Skeletal muscle tissue (tissue), 4 donors: ENCODE measurements around the gene ZRANB3. TPM values are rescaled to one million over a fixed set of nuclear protein-coding genes. Genes with fewer than 3 reads are reported as not detected.
"Not testable (repeated sequence)": the region's sequence is repeated elsewhere in the genome, so short reads cannot be mapped to it uniquely, and the experiment has no call there.

Experiments
- H3K27ac ChIP-seq: one replicate; pipeline ENCODE4 v1.7.0; 2013; ENCODE audit warnings: mild to moderate bottlenecking, low read depth, low read length, inconsistent platforms
- H3K27me3 ChIP-seq, 3 donors: one replicate each; pipeline ENCODE4 v1.7.0; 2013; ENCODE audit warnings: low read length in 3 of 3; ENCODE audit not compliant: control insufficient read depth in 3 of 3, insufficient read depth in 3 of 3
- H3K36me3 ChIP-seq, 3 donors: one replicate each; pipeline ENCODE4 v1.7.0; 2013; ENCODE audit warnings: low read length in 3 of 3; ENCODE audit not compliant: control insufficient read depth in 3 of 3, insufficient read depth in 3 of 3
- H3K4me1 ChIP-seq, 3 donors: one replicate each; pipeline ENCODE4 v1.7.0; 2013; ENCODE audit warnings: low read length in 3 of 3, mild to moderate bottlenecking in 3 of 3; ENCODE audit not compliant: control insufficient read depth in 3 of 3, insufficient read depth in 3 of 3
- H3K4me3 ChIP-seq, 3 donors: one replicate each; pipeline ENCODE4 v1.7.0; 2013; ENCODE audit warnings: low read length in 3 of 3
- H3K9ac ChIP-seq, 3 donors: one replicate each; pipeline ENCODE4 v1.7.0; 2013; ENCODE audit warnings: low read length in 3 of 3, mild to moderate bottlenecking in 3 of 3, moderate library complexity in 2 of 3, low read depth in 1 of 3
- H3K9me3 ChIP-seq, 3 donors: one replicate each; pipeline ENCODE4 v1.7.0; 2013; ENCODE audit warnings: low read length in 3 of 3; ENCODE audit not compliant: control insufficient read depth in 3 of 3
- total RNA-seq: library from RNA; depleted of rRNA; stranded (reverse); fragments of >200 nt; gene quantifications from one replicate; pipeline ENCODE4 v1.2.3, GENCODE V29; 2014
- donor health status: Osteomylitis.

Gene ZRANB3
- total RNA-seq, 1 donor from 2014 or later: 12.5 TPM

GRCh38 chr2:135373702-135374101 is 157.3 kb downstream of the ZRANB3 start:
- no peak overlapping the region for H3K9ac ChIP-seq
- H3K4me1 ChIP-seq: no peaks in the 10 kb centered on the region

GRCh38 chr2:135349941-135350340 is 181.1 kb downstream of the ZRANB3 start:
- no peaks in the 10 kb centered on the region for H3K4me1 ChIP-seq
- H3K36me3 ChIP-seq: no peaks in the 10 kb centered on the region
- H3K4me3 ChIP-seq: no peak overlapping the region
- H3K9ac ChIP-seq: no peak overlapping the region
- peaks cover 0 to 2% (median 0%) of the 10 kb centered on the region in 3 donors for H3K9me3 ChIP-seq
- no peak overlapping the region for H3K27ac ChIP-seq
- no peaks in the 10 kb centered on the region for H3K27me3 ChIP-seq

More at GRCh38 chr2:135373702-135374101, 157.3 kb downstream of the ZRANB3 start:
- Histone ChIP-seq H3K27ac (no peak overlapping the region), H3K27me3 (no peaks in the 10 kb centered on the region), H3K4me3 (no peak overlapping the region), H3K36me3 (no peaks in the 10 kb centered on the region), H3K9me3 (peaks cover 0 to 2% (median 0%) of the 10 kb centered on the region in 3 donors)

GRCh38 chr2:135348096-135348704 is 182.8 kb downstream of the ZRANB3 start:
- H3K9me3 ChIP-seq, H3K27ac ChIP-seq, H3K4me3 ChIP-seq, H3K27me3 ChIP-seq, H3K4me1 ChIP-seq, H3K36me3 ChIP-seq, H3K9ac ChIP-seq: not testable (repeated sequence)

- Histone ChIP-seq H3K4me3 (no peak overlapping the region), H3K9me3 (no peaks in the 10 kb centered on the region), H3K27me3 (no peaks in the 10 kb centered on the region), H3K9ac (no peak overlapping the region), H3K36me3 (no peaks in the 10 kb centered on the region), H3K27ac (no peak overlapping the region), H3K4me1 (no peaks in the 10 kb centered on the region)
Measured at GRCh38 chr2:135337071-135337470, 193.9 kb downstream of the ZRANB3 start.

- no peak overlapping the region for H3K9ac ChIP-seq
- H3K36me3 ChIP-seq: no peaks in the 10 kb centered on the region
- no peaks in the 10 kb centered on the region for H3K9me3 ChIP-seq
- H3K4me3 ChIP-seq: no peak overlapping the region
- no peaks in the 10 kb centered on the region for H3K27me3 ChIP-seq
- H3K27ac ChIP-seq: no peak overlapping the region
- H3K4me1 ChIP-seq: no peaks in the 10 kb centered on the region
Measured at GRCh38 chr2:135335256-135335655, 195.8 kb downstream of the ZRANB3 start.

- H3K27me3 ChIP-seq: no peaks in the 10 kb centered on the region
- H3K9me3 ChIP-seq: no peaks in the 10 kb centered on the region
- H3K4me3 ChIP-seq: no peak overlapping the region
- no peak overlapping the region for H3K27ac ChIP-seq
- no peak overlapping the region for H3K9ac ChIP-seq
- H3K4me1 ChIP-seq: no peaks in the 10 kb centered on the region
- H3K36me3 ChIP-seq: no peaks in the 10 kb centered on the region
Measured at GRCh38 chr2:135327146-135327545, 203.9 kb downstream of the ZRANB3 start.

GRCh38 chr2:135320465-135321355 is 210.3 kb downstream of the ZRANB3 start:
- Histone ChIP-seq H3K27me3 (no peaks in the 10 kb centered on the region), H3K4me1 (no peaks in the 10 kb centered on the region), H3K27ac (no peak overlapping the region), H3K9ac (no peak overlapping the region), H3K36me3 (no peaks in the 10 kb centered on the region), H3K9me3 (no peaks in the 10 kb centered on the region), H3K4me3 (no peak overlapping the region)

GRCh38 chr2:135318808-135319207 is 212.2 kb downstream of the ZRANB3 start:
- no peak overlapping the region for H3K27ac ChIP-seq
- H3K4me1 ChIP-seq: no peaks in the 10 kb centered on the region
- no peak overlapping the region for H3K9ac ChIP-seq
- no peaks in the 10 kb centered on the region for H3K9me3 ChIP-seq
- no peaks in the 10 kb centered on the region for H3K27me3 ChIP-seq
- no peak overlapping the region for H3K4me3 ChIP-seq
- no peaks in the 10 kb centered on the region for H3K36me3 ChIP-seq

- Histone ChIP-seq H3K27ac (no peak overlapping the region), H3K4me1 (no peaks in the 10 kb centered on the region), H3K27me3 (no peaks in the 10 kb centered on the region), H3K9me3 (no peaks in the 10 kb centered on the region), H3K4me3 (no peak overlapping the region), H3K9ac (no peak overlapping the region), H3K36me3 (no peaks in the 10 kb centered on the region)
Measured at GRCh38 chr2:135317375-135317774, 213.6 kb downstream of the ZRANB3 start.

- H3K9me3 ChIP-seq: no peaks in the 10 kb centered on the region
- H3K4me1 ChIP-seq: no peaks in the 10 kb centered on the region
- H3K9ac ChIP-seq: no peak overlapping the region
- no peak overlapping the region for H3K4me3 ChIP-seq
- no peak overlapping the region for H3K27ac ChIP-seq
- H3K27me3 ChIP-seq: no peaks in the 10 kb centered on the region
- no peaks in the 10 kb centered on the region for H3K36me3 ChIP-seq
Measured at GRCh38 chr2:135311962-135312361, 219.1 kb downstream of the ZRANB3 start.
